Measurements from ENCODE around the gene FGF4. TPM values are rescaled to one million over a fixed set of nuclear protein-coding genes. Genes with fewer than 3 reads are reported as not detected.

FGF4 gene
- total and polyA plus RNA-seq, 12 donors: not detected

DNA sequence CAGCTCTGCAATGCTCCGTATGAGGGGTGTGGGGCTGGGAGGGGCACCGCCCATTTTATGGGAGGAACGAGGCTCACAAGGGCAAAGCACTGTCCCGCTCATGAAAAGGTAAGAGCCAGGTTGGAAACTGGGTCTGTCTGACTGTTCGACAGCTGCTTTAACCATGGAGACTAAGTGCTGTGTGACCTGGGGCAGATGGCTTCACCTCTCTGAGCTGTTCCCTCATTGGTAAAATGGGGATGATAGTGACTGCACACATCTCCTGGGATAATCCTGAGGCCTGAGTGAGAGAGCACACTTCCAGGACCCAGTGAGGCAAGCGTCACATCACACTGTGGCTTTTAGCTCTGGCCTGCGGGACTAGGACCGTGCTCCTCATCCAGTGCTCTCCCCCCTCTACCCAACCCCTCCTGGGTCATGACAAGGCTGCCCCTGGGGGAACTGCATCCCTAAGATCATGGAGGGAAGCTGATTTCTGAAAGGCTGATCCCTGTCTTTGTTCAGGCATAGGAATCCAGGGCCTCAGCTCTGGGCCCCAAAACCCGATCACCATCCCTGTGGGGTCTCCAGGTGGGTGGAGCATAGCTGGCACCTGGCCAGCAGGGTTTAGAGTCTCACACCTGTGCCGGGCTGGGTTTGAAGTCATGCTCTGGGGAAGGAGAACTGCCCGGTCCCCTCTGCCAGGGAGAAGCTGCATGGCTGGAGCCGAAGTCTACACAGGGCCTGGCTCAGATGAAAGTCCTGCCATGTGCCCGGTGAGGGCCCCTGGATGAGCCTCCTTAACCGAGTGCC, 22.8 kb upstream of the FGF4 start:
- TF ChIP-seq, protein P1, sequence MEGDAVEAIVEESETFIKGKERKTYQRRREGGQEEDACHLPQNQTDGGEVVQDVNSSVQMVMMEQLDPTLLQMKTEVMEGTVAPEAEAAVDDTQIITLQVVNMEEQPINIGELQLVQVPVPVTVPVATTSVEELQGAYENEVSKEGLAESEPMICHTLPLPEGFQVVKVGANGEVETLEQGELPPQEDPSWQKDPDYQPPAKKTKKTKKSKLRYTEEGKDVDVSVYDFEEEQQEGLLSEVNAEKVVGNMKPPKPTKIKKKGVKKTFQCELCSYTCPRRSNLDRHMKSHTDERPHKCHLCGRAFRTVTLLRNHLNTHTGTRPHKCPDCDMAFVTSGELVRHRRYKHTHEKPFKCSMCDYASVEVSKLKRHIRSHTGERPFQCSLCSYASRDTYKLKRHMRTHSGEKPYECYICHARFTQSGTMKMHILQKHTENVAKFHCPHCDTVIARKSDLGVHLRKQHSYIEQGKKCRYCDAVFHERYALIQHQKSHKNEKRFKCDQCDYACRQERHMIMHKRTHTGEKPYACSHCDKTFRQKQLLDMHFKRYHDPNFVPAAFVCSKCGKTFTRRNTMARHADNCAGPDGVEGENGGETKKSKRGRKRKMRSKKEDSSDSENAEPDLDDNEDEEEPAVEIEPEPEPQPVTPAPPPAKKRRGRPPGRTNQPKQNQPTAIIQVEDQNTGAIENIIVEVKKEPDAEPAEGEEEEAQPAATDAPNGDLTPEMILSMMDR (IDR thresholded peaks at IDR 0.05): no peak
- DNase-seq (no peak), ATAC-seq (no peak)
- intact Hi-C loops (cut with DNase I): loop anchor here in 1 of 10 donors (10.0 kb wide), 1 partner anchor 1083 kb away; no protein-coding TSS in a partner anchor
- Histone ChIP-seq H3K9me3 (peaks cover 0 to 8% (median 0%) of the 10 kb centered on the region in 11 donors), H3K4me1 (no peaks in the 10 kb centered on the region), H3K4me3 (no peak overlapping the region), H3K27ac (no peak overlapping the region), H3K36me3 (no peaks in the 10 kb centered on the region), H3K27me3 (peaks cover 0 to 13% (median 0%) of the 10 kb centered on the region in 7 donors)
- WGBS, 2 donors: 79 to 82% methylated on average over 14 of the region's 14 CpGs

DNA sequence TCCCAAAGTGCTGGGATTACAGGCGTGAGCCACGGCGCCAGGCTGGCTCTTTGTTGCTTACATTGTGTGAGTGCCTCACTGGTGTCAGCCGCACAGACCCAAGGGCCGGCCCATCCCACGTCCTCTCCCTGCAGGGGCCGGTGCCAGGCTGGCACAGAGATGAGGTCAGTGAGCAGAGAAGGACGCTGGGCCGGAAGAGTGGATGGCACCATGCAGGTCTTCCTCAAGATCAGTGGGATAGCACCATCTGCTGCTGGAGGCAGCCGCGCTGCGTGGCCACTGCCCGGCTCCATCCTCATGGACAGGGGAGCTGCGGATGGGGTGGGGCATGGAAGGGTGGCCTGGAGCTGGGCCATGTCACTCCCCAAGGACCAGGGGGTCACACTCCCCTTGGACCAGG, 22.0 kb upstream of the FGF4 start:
- peaks cover 0 to 8% (median 0%) of the 10 kb centered on the region in 11 donors for H3K9me3 ChIP-seq
- TF ChIP-seq, protein P1 (IDR thresholded peaks at IDR 0.05): no peak
- peak in 3 of 8 donors; percentile 27 to 62 (median 44) for ATAC-seq
- no peak overlapping the region for H3K27ac ChIP-seq
- intact Hi-C loops (cut with DNase I): loop anchor here in 1 of 10 donors (10.0 kb wide), 1 partner anchor 1082 kb away; no protein-coding TSS in a partner anchor
- DNase-seq: no peak
- no peak overlapping the region for H3K4me3 ChIP-seq
- H3K4me1 ChIP-seq: no peaks in the 10 kb centered on the region
- H3K27me3 ChIP-seq: peaks cover 0 to 13% (median 0%) of the 10 kb centered on the region in 7 donors
- WGBS, 2 donors: 73 to 88% methylated on average over 14 of the region's 14 CpGs
- no peaks in the 10 kb centered on the region for H3K36me3 ChIP-seq

DNA sequence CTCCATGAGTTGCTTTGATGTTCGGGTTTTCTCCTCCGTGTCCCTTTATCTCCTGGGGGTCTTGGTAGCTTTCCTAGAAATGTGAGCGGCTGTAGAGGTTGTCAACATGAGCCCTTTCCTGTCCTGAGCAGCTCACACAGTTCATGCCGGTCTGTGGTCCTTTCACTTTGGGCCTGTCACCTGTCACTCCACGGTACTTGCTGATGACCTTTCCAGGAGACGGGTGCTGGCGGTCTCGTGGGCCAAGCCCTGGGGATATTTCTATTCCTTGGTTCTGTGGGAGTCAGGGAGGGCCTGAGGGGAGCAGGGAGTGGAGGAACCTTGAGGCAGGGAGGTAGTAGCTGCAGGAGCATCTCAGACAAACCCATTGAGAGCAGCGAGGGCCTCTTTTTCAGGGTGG, 20.9 kb upstream of the FGF4 start:
- ATAC-seq: peak in 2 of 8 donors; percentile 61 to 73
- intact Hi-C loops (cut with DNase I): loop anchor here in 1 of 10 donors (10.0 kb wide), 1 partner anchor 1081 kb away; no protein-coding TSS in a partner anchor

More for the DNA sequence above, 20.9 kb upstream of the FGF4 start:
- WGBS, 2 donors: 55 to 61% methylated on average over 9 of the region's 9 CpGs
- Histone ChIP-seq H3K27ac (no peak overlapping the region), H3K4me1 (no peaks in the 10 kb centered on the region), H3K36me3 (no peaks in the 10 kb centered on the region), H3K9me3 (peaks cover 0 to 8% (median 0%) of the 10 kb centered on the region in 11 donors), H3K4me3 (no peak overlapping the region), H3K27me3 (peaks cover 0 to 7% (median 0%) of the 10 kb centered on the region in 7 donors)
- TF ChIP-seq, protein P1 (IDR thresholded peaks at IDR 0.05): no peak
- no peak for DNase-seq
